HepG2 (cell line): ENCODE measurements around the gene SS18L1. TPM values are rescaled to one million over a fixed set of nuclear protein-coding genes. Genes with fewer than 3 reads are reported as not detected.

Experiments used
- ATF7-NPFF ChIP-seq: sonication (generic); formaldehyde crosslinking; IDR thresholded peaks from 2 replicates; pipeline ENCODE4 v1.8.1; 2023; ENCODE audit warnings: mild to moderate bottlenecking, low read depth, missing genetic modification reagents, moderate library complexity
- E2F2 ChIP-seq: sonication (generic); formaldehyde crosslinking; IDR thresholded peaks from 2 replicates; pipeline ENCODE4 v1.4.0; 2020; ENCODE audit warnings: missing genetic modification reagents, borderline replicate concordance
- ESRRA ChIP-seq: sonication (generic); formaldehyde crosslinking; IDR thresholded peaks from 2 replicates; pipeline ENCODE4 v1.5.1; 2020; ENCODE audit warnings: mild to moderate bottlenecking, low read depth, missing genetic modification reagents
- ETS1 ChIP-seq: sonication (generic); formaldehyde crosslinking; IDR thresholded peaks from 2 replicates; pipeline ENCODE4 v1.4.0; 2020; ENCODE audit warnings: missing genetic modification reagents
- FIP1L1 ChIP-seq: fragments of 200-400 bp; formaldehyde crosslinking; IDR thresholded peaks from 2 replicates; pipeline ENCODE4 v1.6.1; 2018; ENCODE audit warnings: low read depth, mild to moderate bottlenecking, low read length, moderate library complexity, borderline replicate concordance; ENCODE audit not compliant: insufficient read depth
- FOXP1 ChIP-seq, 2 experiments: fragments of 450-650 bp in 1 of 2; IDR thresholded peaks; 2 replicates each; pipeline ENCODE4 v1.6.1; 2017 to 2018; ENCODE audit warnings: antibody characterized with exemption in 1 of 2
- GABPB1 ChIP-seq: IDR thresholded peaks from 2 replicates; pipeline ENCODE4 v1.6.1; 2016; ENCODE audit warnings: mild to moderate bottlenecking, missing genetic modification reagents, moderate library complexity, missing compliant biosample characterization
- IKZF1 ChIP-seq: fragments of 450-650 bp; IDR thresholded peaks from 2 replicates; pipeline ENCODE4 v1.7.1; 2016
- MTF2 ChIP-seq: sonication (generic); formaldehyde crosslinking; IDR thresholded peaks from 2 replicates; pipeline ENCODE4 v1.5.0; 2020; ENCODE audit warnings: missing genetic modification reagents, borderline replicate concordance
- POLR2G ChIP-seq: fragments of 200-400 bp; formaldehyde crosslinking; IDR thresholded peaks from 2 replicates; pipeline ENCODE4 v1.6.1; 2018; ENCODE audit warnings: mild to moderate bottlenecking, low read depth, low read length, moderate library complexity
- RFX3 ChIP-seq: IDR thresholded peaks from 2 replicates; pipeline ENCODE4 v1.6.1; 2016; ENCODE audit warnings: missing biosample characterization, missing genetic modification reagents
- SATB2 ChIP-seq: sonication (generic); formaldehyde crosslinking; IDR thresholded peaks from 2 replicates; pipeline ENCODE4 v1.5.0; 2020; ENCODE audit warnings: missing genetic modification reagents
- SMARCC2 ChIP-seq: fragments of 450-650 bp; IDR thresholded peaks from 2 replicates; pipeline ENCODE4 v1.6.1; 2017; ENCODE audit warnings: antibody characterized with exemption, mild to moderate bottlenecking
- TEAD2 ChIP-seq: sonication (generic); formaldehyde crosslinking; IDR thresholded peaks from 2 replicates; pipeline ENCODE4 v1.9.0; 2021; ENCODE audit warnings: missing genetic modification reagents
- ZBTB38 ChIP-seq: sonication (generic); formaldehyde crosslinking; IDR thresholded peaks from 2 replicates; pipeline ENCODE4 v1.5.1; 2020; ENCODE audit warnings: mild to moderate bottlenecking, missing genetic modification reagents
- ZNF180 ChIP-seq: sonication (generic); formaldehyde crosslinking; IDR thresholded peaks from 2 replicates; pipeline ENCODE4 v1.4.0; 2020; ENCODE audit warnings: low read depth, missing genetic modification reagents, borderline replicate concordance
- ZNF234 ChIP-seq: sonication (generic); formaldehyde crosslinking; conservative IDR thresholded peaks from 2 replicates; pipeline ENCODE4 v1.5.1; 2020; ENCODE audit warnings: mild to moderate bottlenecking, missing genetic modification reagents
- ZNF274 ChIP-seq: sonication (generic); formaldehyde crosslinking; IDR thresholded peaks from 2 replicates; pipeline ENCODE4 v1.5.1; 2020; ENCODE audit warnings: mild to moderate bottlenecking, missing genetic modification reagents
- ZNF484 ChIP-seq: sonication (generic); formaldehyde crosslinking; IDR thresholded peaks from 2 replicates; pipeline ENCODE4 v1.5.1; 2020; ENCODE audit warnings: mild to moderate bottlenecking, low read depth, missing genetic modification reagents, borderline replicate concordance
- ZNF546 ChIP-seq: sonication (generic); formaldehyde crosslinking; conservative IDR thresholded peaks from 2 replicates; pipeline ENCODE4 v1.8.1; 2023; ENCODE audit warnings: mild to moderate bottlenecking, missing genetic modification reagents
- ZNF574 ChIP-seq: sonication (generic); formaldehyde crosslinking; IDR thresholded peaks from 2 replicates; pipeline ENCODE4 v1.4.0; 2020; ENCODE audit warnings: missing genetic modification reagents
- ZNF629 ChIP-seq: sonication (generic); formaldehyde crosslinking; conservative IDR thresholded peaks from 2 replicates; pipeline ENCODE4 v1.5.0; 2020; ENCODE audit warnings: missing genetic modification reagents
- ZNF644 ChIP-seq: IDR thresholded peaks from 2 replicates; pipeline ENCODE4 v1.6.1; 2016; ENCODE audit warnings: low read depth
- ZNF704 ChIP-seq: sonication (generic); formaldehyde crosslinking; IDR thresholded peaks from 2 replicates; pipeline ENCODE4 v1.8.1; 2023; ENCODE audit warnings: mild to moderate bottlenecking, inconsistent platforms, moderate library complexity, missing genetic modification reagents, borderline replicate concordance
- ZNF768 ChIP-seq: sonication (generic); formaldehyde crosslinking; IDR thresholded peaks from 2 replicates; pipeline ENCODE4 v1.4.0; 2020; ENCODE audit warnings: missing genetic modification reagents
- ZNF775 ChIP-seq: sonication (generic); formaldehyde crosslinking; IDR thresholded peaks from 2 replicates; pipeline ENCODE4 v1.4.0; 2020; ENCODE audit warnings: missing genetic modification reagents, mild to moderate bottlenecking, moderate library complexity, borderline replicate concordance
- polyA plus RNA-seq, 8 experiments: library from polyadenylated mRNA; depleted of rRNA in 3 of 8; stranded (reverse) in 7 of 8; unstranded in 1 of 8; fragments of >200 nt; fragmentation: Illumina TruSeq in 4 of 8; extraction: Trizol in 4 of 8; gene quantifications; 2 replicates each; pipeline versions ENCODE4 v1.2.1 to v1.2.3, GENCODE V29; 2011 to 2016; ENCODE audit warnings: low read depth in 4 of 8, missing spikeins in 1 of 8, mixed read lengths in 1 of 8; ENCODE audit not compliant: insufficient read depth in 1 of 8
- total RNA-seq, 5 experiments: library from RNA; depleted of rRNA; stranded (reverse); fragments of >200 nt; fragmentation: Illumina TruSeq; extraction: Trizol; gene quantifications; 2 replicates each; pipeline ENCODE4 v1.2.3, GENCODE V29; 2016; ENCODE audit warnings: low read depth in 1 of 5

Gene SS18L1
- total and polyA plus RNA-seq, 2 of the 13 experiments (the other 11 are each of a cell fraction or from before 2014, with no cell fraction given): 17.8 to 27.6 TPM

- TF ChIP-seq ETS1 (no peak), ZBTB38 (CRISPR knock-in tag) (peak; percentile 94), ZNF768 (CRISPR knock-in tag) (peak; percentile 57; the same call in 1 of the 2 replicates), IKZF1 (no peak), MTF2 (CRISPR knock-in tag) (no peak), ESRRA (CRISPR knock-in tag) (peak; percentile 89; the same call in 1 of the 2 replicates), ZNF629 (CRISPR knock-in tag) (0 out of 2 replicates have a peak, but pooled peaks have one; percentile 11), ZNF775 (0 out of 2 replicates have a peak, but pooled peaks have one; percentile 7), ZNF234 (CRISPR knock-in tag) (no peak), ZNF274 (CRISPR knock-in tag) (peak; percentile 59; the same call in 1 of the 2 replicates), ATF7-NPFF (CRISPR knock-in tag) (0 out of 2 replicates have a peak, but pooled peaks have one; percentile 62), FOXP1 (IDR thresholded peaks at IDR 0.05) (no peak), FOXP1 (CRISPR knock-in tag; IDR thresholded peaks at IDR 0.05) (peak; percentile 91), ZNF546 (CRISPR knock-in tag) (no peak), GABPB1 (CRISPR knock-in tag) (peak; percentile 54), E2F2 (no peak), ZNF484 (no peak), POLR2G (peak; percentile 53; the same call in 1 of the 2 replicates), ZNF180 (CRISPR knock-in tag) (no peak), ZNF574 (peak; percentile 52), FIP1L1 (no peak; the same call in 1 of the 2 replicates), TEAD2 (no peak), SATB2 (no peak), ZNF704 (no peak; the same call in 1 of the 2 replicates), RFX3 (CRISPR knock-in tag) (no peak), ZNF644 (CRISPR knock-in tag) (peak; percentile 66; the same call in 1 of the 2 replicates), SMARCC2 (no peak)
Observed at GRCh38 chr20:62134735-62135231, 8.8 kb upstream of the SS18L1 start (continued).
